GM12878 (cell line): ENCODE data around the gene MAGI1.

Experiments
- CTCF ChIP-seq, 3 experiments: IDR thresholded peaks in 2 of 3; conservative IDR thresholded peaks in 1 of 3; 2 replicates each; pipeline ENCODE4 v1.5.1; 2011; ENCODE audit warnings: low read depth in 3 of 3, low read length in 3 of 3, mild to moderate bottlenecking in 3 of 3, control low read depth in 2 of 3, moderate library complexity in 2 of 3, inconsistent platforms in 1 of 3, mixed read lengths in 1 of 3; ENCODE audit not compliant: control insufficient read depth in 2 of 3, insufficient read depth in 1 of 3; ENCODE audit errors: extremely low read depth in 1 of 3
- ZNF207 ChIP-seq: fragments of 450-650 bp; IDR thresholded peaks from 2 replicates; pipeline ENCODE4 v1.6.1; 2014; ENCODE audit warnings: antibody characterized with exemption, mild to moderate bottlenecking, borderline replicate concordance

GRCh38 chr3:65532749-65533148, 506.0 kb downstream of the MAGI1 start:
- TF ChIP-seq CTCF (IDR thresholded peaks at IDR 0.05 in 2 of 3, conservative IDR thresholded peaks at IDR 0.05 in 1 of 3; ENCODE audit: control insufficient read depth in 2 of 3, extremely low read depth in 1 of 3, insufficient read depth in 1 of 3, low read depth in 3 of 3, low read length in 3 of 3) (no peak), ZNF207 (no peak)
